Left lung (tissue), 10 donors: ENCODE results near the gene NOP14. TPM values are rescaled to one million over a fixed set of nuclear protein-coding genes. Genes with fewer than 3 reads are reported as not detected.

Experiments
- ATAC-seq: fragments of 200-7000 bp; cut with Tn5 transposase; one replicate; pipeline ENCODE4 v1.9.1; 2020; ENCODE audit warnings: moderate library complexity
- DNase-seq, 4 donors: peaks; one replicate each; pipeline ENCODE4 v3.0.0-alpha.2; 2013 to 2020
- H3K27ac ChIP-seq, 2 donors: fragments of 200-600 bp; sonication (generic) in 1 of 2; one replicate each; pipeline versions ENCODE4 v1.5.0 to v1.8.0; 2020 to 2021
- H3K27me3 ChIP-seq, 2 donors: fragments of 200-600 bp; sonication (generic) in 1 of 2; one replicate each; pipeline versions ENCODE4 v1.5.0 to v1.8.0; 2020 to 2021
- H3K36me3 ChIP-seq, 2 donors: fragments of 200-600 bp; sonication (generic) in 1 of 2; one replicate each; pipeline versions ENCODE4 v1.5.0 to v1.8.0; 2020 to 2021
- H3K4me1 ChIP-seq, 2 donors: fragments of 200-600 bp; one replicate each; pipeline ENCODE4 v1.8.0; 2021
- H3K4me3 ChIP-seq, 2 donors: fragments of 200-600 bp; sonication (generic) in 1 of 2; one replicate each; pipeline versions ENCODE4 v1.5.0 to v1.8.0; 2020 to 2021; ENCODE audit warnings: mild to moderate bottlenecking in 1 of 2
- H3K9me3 ChIP-seq, 2 donors: fragments of 200-600 bp; sonication (generic) in 1 of 2; one replicate each; pipeline versions ENCODE4 v1.5.0 to v1.8.0; 2020 to 2021
- CTCF ChIP-seq, 2 donors: fragments of 200-600 bp; sonication (generic) in 1 of 2; IDR thresholded peaks; one replicate each; pipeline versions ENCODE4 v1.5.0 to v1.8.0; 2021; ENCODE audit warnings: antibody characterized with exemption in 2 of 2
- intact Hi-C, 2 donors: fragments of 100-400 bp; cut with DNase I; formaldehyde crosslinking; loops; one replicate each; pipeline versions ENCODE4 v1.11.2 to v1.14.2; 2022
- polyA plus RNA-seq, 6 donors: library from polyadenylated mRNA; unstranded; fragments of 120-200 nt; gene quantifications; one replicate each; pipeline ENCODE4 v1.2.1, GENCODE V29; 2013; ENCODE audit not compliant: insufficient read length in 6 of 6
- total RNA-seq, 2 donors: library from RNA; stranded (reverse); fragmentation: NEBNext Ultra II Directional; extraction: Animal tissue kit (Norgen Biotek cat#: 25700); gene quantifications; one replicate each; pipeline ENCODE4 v1.2.1, GENCODE V29; 2021
- donor health status: DM: no; HTN: yes; CAD: no.
- donor health status: DM: no; HTN: no; CAD: no.

The NOP14 gene
- total and polyA plus RNA-seq, 8 donors, result 20.4 to 33.0 (median 27.1) TPM

- Histone ChIP-seq H3K27ac (no peak overlapping the region), H3K4me1 (no peaks in the 10 kb centered on the region), H3K9me3 (no peaks in the 10 kb centered on the region), H3K36me3 (peaks cover 0 to 99% of the 10 kb centered on the region in 2 donors), H3K4me3 (no peak overlapping the region), H3K27me3 (no peaks in the 10 kb centered on the region)
- intact Hi-C loops, result no loop called here
- no peak for TF ChIP-seq CTCF (IDR thresholded peaks at IDR 0.05)
- no peak for ATAC-seq
- peak in 1 of 4 donors; percentile 63 for DNase-seq
Measured at GRCh38 chr4:2944586-2945526, 18.4 kb downstream of the NOP14 start.

GRCh38 chr4:2944091-2944482 is 19.1 kb downstream of the NOP14 start:
- Histone ChIP-seq H3K9me3 (no peaks in the 10 kb centered on the region), H3K4me1 (no peaks in the 10 kb centered on the region), H3K36me3 (peaks cover 0 to 99% of the 10 kb centered on the region in 2 donors), H3K4me3 (no peak overlapping the region), H3K27me3 (no peaks in the 10 kb centered on the region), H3K27ac (no peak overlapping the region)
- ATAC-seq (no peak), DNase-seq (peak in 1 of 4 donors; percentile 24)
- no peak for TF ChIP-seq CTCF (IDR thresholded peaks at IDR 0.05)
- intact Hi-C loops, result no loop called here

- no peak overlapping the region for H3K27ac ChIP-seq
- H3K36me3 ChIP-seq, result peaks cover 0 to 99% of the 10 kb centered on the region in 2 donors
- no peak for ATAC-seq
- no peak for TF ChIP-seq CTCF (IDR thresholded peaks at IDR 0.05)
- no peak overlapping the region for H3K4me3 ChIP-seq
- no peaks in the 10 kb centered on the region for H3K9me3 ChIP-seq
- H3K27me3 ChIP-seq, result no peaks in the 10 kb centered on the region
- peak in 1 of 4 donors; percentile 24 for DNase-seq
- intact Hi-C loops, result no loop called here
- H3K4me1 ChIP-seq, result no peaks in the 10 kb centered on the region
Measured at GRCh38 chr4:2943364-2944090, 19.7 kb downstream of the NOP14 start.

- Histone ChIP-seq H3K27me3 (no peaks in the 10 kb centered on the region), H3K36me3 (peaks cover 0 to 99% of the 10 kb centered on the region in 2 donors), H3K4me1 (peaks cover 0 to 3% of the 10 kb centered on the region in 2 donors), H3K27ac (no peak overlapping the region), H3K9me3 (no peaks in the 10 kb centered on the region), H3K4me3 (no peak overlapping the region)
- ATAC-seq (peak; percentile 36), DNase-seq (peak in 1 of 4 donors; percentile 70)
- intact Hi-C loops, result no loop called here
- no peak for TF ChIP-seq CTCF (IDR thresholded peaks at IDR 0.05)
Measured at GRCh38 chr4:2942532-2943363, 20.5 kb downstream of the NOP14 start.
